GM19239 (cell line): ENCODE data around the gene CHTF8.
A peak's percentile ranks its signal among the peaks of the same experiment; 100 is the strongest.
"Not testable (repeated sequence)": the region's sequence is repeated elsewhere in the genome, so short reads cannot be mapped to it uniquely, and the experiment has no call there.

Experiments used
- DNase-seq: peaks from one replicate; pipeline ENCODE4 v3.0.0; 2011; ENCODE audit warnings: low spot score; ENCODE audit not compliant: insufficient read length
- FAIRE-seq: peaks from 2 replicates; lab custom pipeline; 2011; peaks lifted over from hg19 to GRCh38; lab: Jason Lieb, UNC

Gene CHTF8, protein sequence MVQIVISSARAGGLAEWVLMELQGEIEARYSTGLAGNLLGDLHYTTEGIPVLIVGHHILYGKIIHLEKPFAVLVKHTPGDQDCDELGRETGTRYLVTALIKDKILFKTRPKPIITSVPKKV

DNA sequence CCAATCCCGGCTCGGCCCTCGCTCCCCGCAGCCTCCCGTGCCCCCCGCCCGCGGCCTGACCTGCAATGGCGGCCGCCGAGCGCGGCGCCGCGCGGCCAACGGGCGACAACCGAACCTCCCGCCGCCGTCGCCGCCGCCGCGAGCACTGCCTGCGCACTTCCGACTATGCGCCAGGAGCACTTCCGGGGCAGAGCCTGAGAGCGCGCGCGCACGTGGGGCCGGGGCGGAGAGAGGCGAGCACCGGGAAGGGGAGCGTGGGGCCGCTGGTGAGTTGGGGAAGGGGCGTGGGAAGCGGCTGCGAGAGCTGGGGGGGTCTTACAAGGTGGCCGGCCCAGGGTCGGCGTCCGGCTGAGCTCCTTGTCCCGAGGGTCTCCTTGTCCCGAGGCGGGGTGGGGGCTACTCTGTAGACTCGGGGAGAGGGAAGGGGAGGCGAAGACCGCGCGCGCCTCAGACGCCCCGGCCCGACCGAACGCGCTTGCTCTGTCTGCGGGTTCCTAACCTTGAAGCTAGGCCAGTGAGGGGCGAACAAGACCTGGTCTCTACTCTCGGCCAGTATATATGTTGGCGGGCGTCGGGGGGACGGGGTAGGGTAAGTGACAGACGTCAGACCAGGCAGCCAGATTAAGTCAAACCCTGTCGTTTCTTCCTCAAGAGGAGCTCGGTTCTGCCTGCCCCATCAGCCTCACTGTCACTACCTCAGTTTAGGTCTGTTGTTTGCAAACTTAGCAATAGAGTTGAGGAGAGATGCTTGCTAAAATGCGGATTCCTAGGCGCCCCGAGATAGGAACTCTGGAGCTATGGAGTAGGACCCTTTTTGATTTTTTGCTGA, at the start of gene CHTF8, which contains the start of gene UTP4:
Gene CHTF8 (minus strand): TSS at position 165 of the 829 bp plus-strand sequence. CDS start 11,130 bp downstream, outside the sequence.
Gene UTP4 (plus strand): TSS at position 226 of the 829 bp plus-strand sequence. CDS start 811 bp downstream, outside the sequence.
- peak; percentile 37 for FAIRE-seq

DNA sequence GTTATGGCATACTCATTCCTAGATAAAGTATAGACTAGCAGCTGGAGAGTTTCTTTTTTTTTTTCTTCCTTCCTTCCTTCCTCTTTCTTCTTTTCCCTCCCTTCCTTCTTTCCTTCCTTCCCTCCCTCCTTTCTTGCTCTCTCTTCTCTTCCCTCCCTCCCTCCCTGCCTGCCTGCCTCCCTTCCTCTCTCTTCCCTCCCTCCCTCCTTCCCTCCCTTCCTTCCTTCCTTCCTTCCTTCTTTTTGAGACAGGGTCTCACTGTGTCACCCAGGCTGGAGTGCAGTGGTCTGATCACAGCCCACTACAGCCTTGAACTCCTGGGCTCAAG, 47.6 kb upstream of the CHTF8 start:
- FAIRE-seq (no peak), DNase-seq (no peak)

More for the DNA sequence above, at the start of gene CHTF8, which contains the start of gene UTP4:
- DNase-seq, result peak; percentile 81

DNA sequence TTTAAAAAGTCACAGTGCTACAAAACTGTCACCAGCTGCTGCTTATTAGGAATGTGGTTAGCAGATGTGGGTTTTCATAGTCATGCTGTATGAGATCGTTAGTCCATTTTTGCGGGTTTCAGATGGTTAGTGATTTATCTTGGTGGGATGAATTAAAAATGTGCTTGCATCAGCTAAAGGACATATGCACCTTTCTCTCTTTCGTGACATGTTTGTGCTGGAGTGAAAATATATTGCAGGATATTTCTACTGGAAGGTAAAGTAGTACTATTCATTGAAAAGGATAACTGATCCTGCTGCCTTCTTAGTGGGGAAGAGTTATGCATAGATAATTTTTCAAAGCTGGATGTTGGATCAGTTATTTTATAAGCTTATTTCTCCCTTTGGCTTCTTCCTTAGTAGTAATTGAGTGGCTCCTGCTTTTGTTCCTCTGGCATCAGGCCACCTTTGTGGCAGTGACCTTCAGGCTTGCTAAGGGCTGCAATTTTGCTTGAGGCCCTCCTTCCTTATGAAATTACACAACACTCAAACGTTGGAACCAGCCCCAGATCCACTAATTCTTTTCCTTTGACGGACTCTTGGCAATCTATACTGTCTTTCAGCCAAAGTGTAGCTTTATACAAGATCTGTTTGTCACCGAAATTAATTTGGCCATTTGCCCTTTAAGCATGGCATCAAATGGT, 47.1 kb upstream of the CHTF8 start:
- FAIRE-seq (no peak), DNase-seq (no peak)

DNA sequence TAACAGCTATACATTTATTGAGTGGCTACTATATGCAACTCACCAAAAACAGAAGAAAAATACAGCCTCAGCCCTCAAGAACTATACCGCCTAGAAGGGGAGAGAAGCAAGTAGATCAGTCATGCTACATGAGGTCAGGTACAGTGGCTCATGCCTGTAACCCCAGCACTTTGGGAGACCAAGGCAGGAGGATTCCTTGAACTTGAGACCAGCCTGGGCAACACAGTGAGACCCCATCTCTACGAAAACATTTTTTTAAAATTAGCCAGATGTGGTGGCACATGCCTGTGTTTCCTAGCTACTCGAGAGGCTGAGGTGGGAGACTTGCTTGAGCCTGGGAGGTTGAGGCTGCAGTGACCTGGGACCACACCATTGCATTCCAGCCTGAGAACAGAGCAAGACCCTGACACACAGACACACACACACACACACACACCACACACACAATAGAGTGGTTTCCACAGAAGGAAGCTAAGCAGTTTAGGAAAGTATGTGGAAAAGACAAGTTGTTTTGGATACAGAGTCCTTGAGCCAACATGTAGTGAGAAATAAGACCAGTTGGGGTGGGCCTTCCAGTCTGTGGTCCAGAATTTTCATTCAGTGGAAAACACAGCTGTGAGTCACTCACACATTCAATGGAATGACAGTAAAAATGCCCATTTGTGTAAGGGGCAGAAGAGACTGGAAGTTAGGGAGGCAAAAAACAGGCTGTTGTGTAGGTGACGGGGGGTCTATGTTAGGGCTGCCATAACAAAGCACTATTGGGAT, 43.8 kb upstream of the CHTF8 start:
- no peak for FAIRE-seq

DNA sequence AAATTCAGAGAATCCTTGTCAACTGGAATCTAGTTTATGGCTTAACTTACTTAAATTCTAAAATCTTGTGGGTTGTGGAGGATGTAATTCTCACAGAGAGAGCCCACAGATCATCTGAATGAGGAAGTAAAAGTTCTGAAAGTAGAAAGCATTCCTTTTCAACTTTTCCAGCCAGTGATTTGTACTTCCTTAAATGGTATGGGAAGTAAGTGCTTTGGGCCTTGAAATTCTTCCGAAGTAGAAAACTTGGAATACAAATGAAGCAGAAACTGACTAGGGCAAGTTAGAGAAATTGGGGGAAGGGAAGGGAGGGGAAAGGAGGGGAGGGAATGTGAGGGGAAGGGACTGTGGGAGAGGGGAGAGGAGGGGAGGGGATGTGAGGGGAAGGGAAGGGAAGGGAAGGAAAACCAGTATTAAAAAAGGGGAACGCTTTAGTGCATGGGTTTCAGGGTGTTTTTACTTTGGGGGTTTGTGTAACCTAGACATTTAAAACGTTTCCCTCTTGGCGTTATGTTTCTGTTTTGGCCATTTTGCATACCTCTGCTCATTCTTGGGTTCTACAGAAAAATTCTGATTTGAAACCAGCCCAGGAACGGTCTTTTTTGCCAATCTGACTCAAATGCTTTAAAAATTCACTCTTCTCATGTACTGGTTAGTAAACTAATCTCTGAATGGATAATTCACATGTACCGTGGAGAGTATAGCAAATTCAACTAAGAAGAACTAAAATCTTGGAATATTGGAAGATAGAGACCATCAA, 39.1 kb upstream of the CHTF8 start:
- FAIRE-seq, result no peak

More for the DNA sequence above, 43.8 kb upstream of the CHTF8 start:
- no peak for DNase-seq

DNA sequence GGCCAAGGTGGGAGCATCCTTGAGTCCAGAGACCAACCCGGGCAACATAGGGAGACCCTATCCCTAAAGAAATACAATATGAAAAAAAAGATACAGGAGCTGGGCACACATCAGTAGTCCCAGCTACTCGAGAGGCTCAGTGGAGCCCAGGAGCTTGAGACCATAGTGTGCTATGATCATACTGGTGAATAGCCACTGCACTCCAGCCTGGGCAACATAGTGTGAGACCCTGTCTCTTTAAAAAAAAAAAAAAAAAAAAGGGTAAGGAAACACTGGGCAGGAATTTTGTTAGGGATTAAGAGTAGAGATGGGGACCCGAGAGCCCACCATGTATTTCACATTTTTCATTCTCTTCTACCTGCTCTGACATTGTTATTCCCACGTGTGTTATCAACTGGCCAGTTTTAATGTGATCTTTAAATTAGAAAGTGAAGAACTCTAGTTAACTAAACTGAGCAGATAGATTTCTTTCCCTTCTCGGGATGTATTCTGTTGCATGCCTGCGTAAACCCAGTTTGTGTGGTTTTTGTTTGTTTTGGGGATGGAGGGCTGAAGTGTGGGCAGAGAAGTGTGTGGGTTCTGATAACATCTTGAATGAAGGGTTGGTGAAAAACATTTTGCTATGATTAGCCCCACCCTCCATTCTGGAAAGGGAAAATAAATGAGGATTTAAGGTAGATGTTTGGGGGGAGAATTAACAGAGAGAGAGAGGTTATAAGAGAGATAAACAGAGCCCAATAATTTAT, 37.4 kb upstream of the CHTF8 start:
- DNase-seq (no peak), FAIRE-seq (no peak)

More for the DNA sequence above, 39.1 kb upstream of the CHTF8 start:
- no peak for DNase-seq

DNA sequence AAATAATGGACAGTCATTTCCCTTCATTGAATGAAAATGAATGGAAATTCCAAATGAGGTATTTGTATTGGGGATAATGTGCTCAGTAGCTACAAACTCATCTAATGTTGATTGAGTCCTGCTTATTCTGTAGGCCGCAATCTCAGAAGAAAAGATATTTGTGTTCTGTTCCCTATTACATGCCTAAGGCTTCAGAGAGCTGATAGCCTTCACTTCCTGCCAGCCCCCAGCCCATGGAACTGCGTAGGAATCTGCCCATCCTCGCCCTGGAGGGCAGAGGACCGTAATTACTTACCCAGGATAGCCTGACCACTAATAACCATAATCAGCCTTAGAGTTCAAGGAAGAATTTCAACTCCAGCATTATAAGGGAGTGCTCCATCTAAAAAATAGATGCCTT, 36.7 kb upstream of the CHTF8 start:
- FAIRE-seq, result no peak
- DNase-seq, result no peak

DNA sequence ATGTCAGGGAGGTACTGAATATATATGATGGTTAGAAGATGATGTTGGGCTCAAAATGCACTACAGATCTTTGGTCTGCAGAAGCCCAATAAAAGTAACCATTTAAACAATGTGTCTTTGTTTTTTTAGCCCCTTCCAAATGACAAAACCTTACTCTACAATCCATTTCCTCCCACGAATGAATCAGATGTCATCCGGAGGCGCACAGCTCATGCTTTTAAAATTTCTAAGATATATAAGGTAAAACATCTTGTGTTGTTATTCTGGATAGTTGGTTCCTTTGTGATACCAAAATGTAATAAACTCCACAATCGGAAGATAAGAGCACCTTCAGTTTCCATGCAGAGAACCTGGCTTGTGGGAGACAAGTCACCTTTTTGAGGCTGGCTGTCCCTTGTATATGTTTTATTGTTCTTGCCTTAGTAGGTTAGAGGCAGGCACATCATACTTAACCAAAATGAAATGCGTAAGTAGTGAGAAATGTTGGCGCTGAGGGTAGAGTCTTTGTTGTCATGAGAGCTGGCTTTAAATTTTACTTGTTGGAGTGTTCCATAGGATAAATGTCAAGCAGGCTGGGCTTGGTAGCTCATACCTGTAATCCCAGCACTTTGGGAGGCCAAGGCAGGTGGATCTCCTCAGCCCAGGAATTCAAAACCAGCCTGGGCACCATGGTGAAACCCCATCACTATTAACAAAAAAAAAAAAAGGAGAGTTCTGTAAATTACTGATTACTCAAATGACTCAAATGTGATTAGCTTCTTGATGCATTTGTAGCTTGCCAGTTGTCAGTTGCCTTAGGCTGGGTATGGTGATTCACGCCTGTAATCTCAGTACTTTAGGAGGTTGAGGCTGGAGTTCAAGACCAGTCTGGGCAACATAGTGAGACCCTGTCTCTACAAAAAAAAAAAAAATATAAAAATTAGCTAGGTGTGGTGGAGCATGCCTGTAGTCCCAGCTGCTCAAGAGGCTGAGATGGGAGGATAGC, 34.9 kb upstream of the CHTF8 start:
- DNase-seq (no peak), FAIRE-seq (no peak)

DNA sequence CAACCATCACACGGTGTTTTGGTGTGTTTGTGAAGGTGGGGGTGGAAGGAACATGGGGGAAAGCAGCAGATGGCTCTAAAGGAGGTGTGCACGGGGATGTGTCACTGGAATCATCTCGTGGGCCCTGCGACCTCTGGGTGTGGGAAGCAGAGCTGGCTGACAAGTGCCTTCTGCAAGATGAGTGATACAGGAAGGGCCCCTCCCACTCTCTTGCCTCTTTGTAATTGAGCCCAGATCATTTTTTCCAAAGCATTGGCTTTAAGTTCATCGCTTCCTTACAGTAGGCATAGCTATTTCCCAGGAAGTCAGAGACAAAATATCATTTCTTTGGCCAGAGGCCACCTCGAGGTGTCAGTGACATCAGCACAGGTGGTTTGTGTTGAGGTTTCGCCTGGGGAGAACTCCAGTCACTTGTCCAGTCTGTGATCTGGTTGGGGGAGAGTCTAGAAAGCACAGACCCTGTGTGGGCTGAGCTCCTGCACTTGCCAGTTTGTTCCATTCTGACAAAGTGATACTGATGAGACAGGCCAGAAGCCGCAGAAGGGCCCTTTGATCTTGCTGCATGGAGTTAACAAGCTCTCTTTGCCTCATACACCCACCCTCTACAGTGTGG, 33.9 kb upstream of the CHTF8 start:
- DNase-seq (no peak), FAIRE-seq (no peak)

DNA sequence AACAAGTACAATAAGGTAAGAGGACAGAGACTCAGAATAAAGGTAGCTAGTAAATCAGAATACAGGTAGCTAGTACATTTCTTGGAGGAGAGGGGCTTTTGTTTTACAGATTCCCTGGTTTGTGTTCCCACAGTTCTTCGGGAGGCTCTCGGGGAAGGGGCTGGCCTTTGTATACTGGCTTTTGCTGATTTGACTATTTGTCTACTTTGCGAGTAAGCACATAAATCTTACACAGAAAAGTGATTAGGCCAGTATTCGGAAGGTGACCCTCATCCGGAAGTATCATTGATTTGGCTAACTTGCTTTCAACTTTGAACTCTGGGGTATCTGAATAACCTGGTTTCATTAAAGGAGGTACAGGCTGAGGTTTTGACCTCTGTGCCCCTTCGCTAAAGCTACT, 33.2 kb upstream of the CHTF8 start:
- no peak for FAIRE-seq
- no peak for DNase-seq

DNA sequence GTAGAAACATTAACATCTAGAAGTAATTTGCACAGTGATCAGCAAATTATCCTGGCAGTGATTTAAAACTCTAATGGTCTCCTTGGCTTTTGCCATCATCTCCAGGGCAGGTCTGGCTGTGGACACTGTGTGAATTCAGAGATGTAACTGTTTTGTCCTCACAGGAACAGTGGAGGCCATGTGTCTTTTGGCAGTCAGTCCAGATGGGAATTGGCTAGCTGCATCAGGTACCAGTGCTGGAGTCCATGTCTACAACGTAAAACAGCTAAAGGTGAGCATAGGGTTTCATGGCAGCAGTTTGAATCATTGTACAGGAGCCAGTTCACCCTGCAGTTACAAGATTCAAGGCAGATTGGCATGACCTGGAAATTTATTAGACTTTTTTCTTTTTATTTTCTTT, 27.8 kb upstream of the CHTF8 start:
- no peak for DNase-seq
- FAIRE-seq, result no peak

DNA sequence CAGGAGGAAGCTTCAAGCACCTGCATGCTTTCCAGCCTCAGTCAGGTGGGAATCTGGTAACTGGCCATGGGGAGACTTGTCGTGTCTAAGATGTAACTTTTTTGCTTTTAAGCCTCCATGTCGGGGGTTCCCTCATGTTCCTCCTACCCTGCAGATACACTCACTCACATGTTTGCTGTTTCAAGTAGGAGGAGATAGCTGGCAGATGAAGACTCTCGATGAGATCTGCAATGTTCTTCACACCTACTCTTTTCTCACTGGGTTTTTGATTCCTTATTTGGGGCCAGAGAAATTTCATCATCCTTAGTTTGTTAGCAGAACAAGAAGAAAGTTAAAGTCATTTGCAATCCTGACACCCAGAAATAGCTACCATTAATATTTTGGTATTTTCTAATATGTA, 24.8 kb upstream of the CHTF8 start:
- FAIRE-seq (no peak), DNase-seq (no peak)

DNA sequence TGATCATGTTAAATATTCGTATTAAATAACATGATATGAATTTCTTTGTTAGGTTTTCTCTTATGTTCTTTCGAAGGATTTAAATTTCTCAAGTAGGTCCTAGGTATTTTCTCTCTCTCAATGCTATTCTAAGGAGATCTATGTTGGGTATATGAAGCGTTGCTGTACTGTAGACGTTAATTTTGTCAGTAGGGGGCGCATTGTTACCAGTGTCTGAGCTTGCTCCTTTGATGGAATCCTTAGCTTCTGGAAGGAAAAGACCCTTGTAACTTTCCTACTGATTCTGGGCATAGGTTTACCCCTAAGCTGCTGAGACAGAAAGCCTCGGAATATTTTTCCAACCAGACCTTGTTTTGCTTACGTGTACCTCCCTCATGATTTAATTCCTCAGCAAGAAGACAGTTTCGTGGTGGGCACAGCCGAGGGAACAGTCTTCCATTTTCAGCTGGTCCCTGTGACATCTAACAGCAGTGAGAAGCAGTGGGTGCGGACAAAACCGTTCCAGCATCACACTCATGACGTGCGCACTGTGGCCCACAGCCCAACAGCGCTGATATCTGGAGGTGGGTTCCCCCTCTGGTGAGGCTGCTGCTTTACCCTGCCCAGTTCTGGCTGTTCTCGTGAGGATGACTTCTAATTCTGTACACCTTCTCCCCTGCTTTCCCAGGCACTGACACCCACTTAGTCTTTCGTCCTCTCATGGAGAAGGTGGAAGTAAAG, 17.9 kb upstream of the CHTF8 start:
- DNase-seq, result peak; percentile 34
- FAIRE-seq, result peak; percentile 84

DNA sequence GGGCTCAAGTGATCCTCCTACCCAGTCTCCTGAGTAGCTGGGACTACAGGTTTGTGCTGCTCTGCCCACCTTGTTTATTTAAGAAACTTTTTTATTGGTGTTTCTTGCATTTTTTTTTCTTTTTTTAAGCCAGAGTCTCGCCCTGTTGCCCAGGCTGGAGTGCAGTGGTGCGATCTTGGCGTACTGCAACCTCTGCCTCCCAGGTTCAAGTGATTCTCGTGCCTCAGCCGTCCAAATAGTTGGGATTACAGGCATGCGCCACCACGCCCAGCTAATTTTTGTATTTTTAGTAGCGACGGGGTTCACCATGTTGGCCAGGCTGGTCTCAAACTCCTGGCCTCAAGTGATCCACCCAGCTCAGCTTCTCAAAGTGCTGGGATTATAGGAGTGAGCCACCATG, 17.2 kb upstream of the CHTF8 start:
- not testable (repeated sequence) for FAIRE-seq, DNase-seq

DNA sequence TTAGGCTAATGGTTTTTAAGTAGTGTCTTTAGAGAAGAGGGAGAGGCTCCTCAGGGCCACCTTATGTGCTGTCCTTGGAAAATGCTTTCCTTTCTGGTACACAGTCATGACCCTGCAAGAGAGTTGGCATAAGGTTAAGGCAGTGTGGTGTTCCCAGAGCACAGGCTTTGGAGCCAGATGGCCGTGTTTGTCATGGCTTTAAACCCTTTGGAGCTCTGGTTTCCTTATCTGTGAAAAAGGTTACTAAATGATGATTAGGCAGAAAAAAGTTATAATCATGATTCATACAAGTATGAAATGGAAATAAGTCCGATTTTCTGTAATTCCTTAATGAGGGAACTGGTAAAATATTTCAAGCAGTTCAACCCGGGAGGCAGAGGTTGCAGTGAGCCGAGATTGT, 13.3 kb upstream of the CHTF8 start:
- no peak for FAIRE-seq
- DNase-seq, result no peak

DNA sequence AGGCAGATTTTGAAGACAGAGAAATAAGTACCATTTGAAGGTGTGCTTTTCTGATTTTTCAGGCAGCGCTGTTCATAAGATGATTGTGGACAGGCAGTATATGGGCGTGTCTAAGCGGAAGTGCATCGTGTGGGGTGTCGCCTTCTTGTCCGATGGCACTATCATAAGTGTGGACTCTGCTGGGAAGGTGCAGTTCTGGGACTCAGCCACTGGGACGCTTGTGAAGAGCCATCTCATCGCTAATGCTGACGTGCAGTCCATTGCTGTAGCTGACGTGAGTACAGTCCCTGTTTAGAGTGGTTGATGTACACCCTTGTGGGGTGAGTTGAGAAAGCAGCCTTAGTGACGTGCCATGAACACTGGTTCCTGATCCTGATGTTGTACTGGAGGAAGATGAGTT, 10.7 kb upstream of the CHTF8 start:
- no peak for DNase-seq
- no peak for FAIRE-seq

DNA sequence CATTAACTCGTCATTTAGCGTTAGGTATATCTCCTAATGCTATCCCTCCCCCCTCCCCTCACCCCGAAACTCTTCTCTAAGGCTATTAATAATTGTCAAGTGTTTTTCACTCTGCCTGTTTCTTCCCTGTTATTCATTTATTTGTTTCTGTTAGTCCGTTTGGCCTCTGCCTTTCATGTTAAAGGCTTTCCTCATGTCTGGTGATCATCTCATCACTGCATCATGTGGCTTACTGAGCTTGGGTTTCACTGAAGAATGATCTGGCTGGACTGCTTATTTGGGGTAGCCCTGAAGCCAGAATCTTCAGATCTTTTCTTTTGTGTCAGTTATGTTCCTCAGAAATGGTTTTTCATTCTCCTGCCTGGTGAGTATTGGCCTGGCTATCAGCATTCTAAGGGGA, 9.5 kb upstream of the CHTF8 start:
- DNase-seq (no peak), FAIRE-seq (peak; percentile 4)
